HG03175 (cell line): ENCODE data around the gene AMBP.
"Not testable (repeated sequence)": the region's sequence is repeated elsewhere in the genome, so short reads cannot be mapped to it uniquely, and the experiment has no call there.

Experiments used
- ATAC-seq: cut with Tn5 transposase; IDR thresholded peaks from one replicate; pipeline ENCODE4 v1.9.1; 2021; ENCODE audit warnings: mild to moderate bottlenecking, moderate library complexity; ENCODE audit not compliant: unreplicated experiment

Gene AMBP

GRCh38 chr9:114053246-114054005 is 24.7 kb downstream of the AMBP start:
- ATAC-seq, result no peak

GRCh38 chr9:114051706-114052105 is 26.4 kb downstream of the AMBP start:
- no peak for ATAC-seq

- no peak for ATAC-seq
Observed at GRCh38 chr9:114051281-114051680, 26.8 kb downstream of the AMBP start.

GRCh38 chr9:114050646-114051045 is 27.5 kb downstream of the AMBP start:
- no peak for ATAC-seq

GRCh38 chr9:114050226-114050568 is 27.9 kb downstream of the AMBP start:
- ATAC-seq, result no peak

- no peak for ATAC-seq
Observed at GRCh38 chr9:114049441-114050225, 28.5 kb downstream of the AMBP start.

- no peak for ATAC-seq
Observed at GRCh38 chr9:114048533-114049415, 29.3 kb downstream of the AMBP start.

GRCh38 chr9:114047717-114048116 is 30.4 kb downstream of the AMBP start:
- ATAC-seq, result no peak

- no peak for ATAC-seq
Observed at GRCh38 chr9:114046875-114047274, 31.2 kb downstream of the AMBP start.

GRCh38 chr9:114046237-114046755 is 31.8 kb downstream of the AMBP start:
- no peak for ATAC-seq

- ATAC-seq, result not testable (repeated sequence)
Observed at GRCh38 chr9:114043660-114044059, 34.4 kb downstream of the AMBP start.

- ATAC-seq, result no peak
Observed at GRCh38 chr9:114039484-114039883, 38.6 kb downstream of the AMBP start.

- ATAC-seq, result no peak
Observed at GRCh38 chr9:114038724-114039313, 39.3 kb downstream of the AMBP start.

- ATAC-seq, result no peak
Observed at GRCh38 chr9:114037961-114038723, 40.0 kb downstream of the AMBP start.

GRCh38 chr9:114037249-114037648 is 40.9 kb downstream of the AMBP start:
- no peak for ATAC-seq

- no peak for ATAC-seq
Observed at GRCh38 chr9:114035845-114036801, 42.0 kb downstream of the AMBP start.

GRCh38 chr9:114035221-114035844 is 42.8 kb downstream of the AMBP start:
- no peak for ATAC-seq

GRCh38 chr9:114034661-114035062 is 43.4 kb downstream of the AMBP start:
- no peak for ATAC-seq
